Neutrophil (primary cell): ENCODE measurements around the gene PCNX3.
A peak's percentile ranks its signal among the peaks of the same experiment; 100 is the strongest.

ENCODE experiments used
- H3K27ac ChIP-seq: fragments of 200-600 bp; sonication (generic); 2 replicates; pipeline ENCODE4 v1.5.1; 2016; ENCODE audit warnings: mild to moderate bottlenecking, moderate library complexity
- H3K27me3 ChIP-seq: fragments of 200-600 bp; sonication (generic); 2 replicates; pipeline ENCODE4 v1.6.0; 2016; ENCODE audit warnings: mild to moderate bottlenecking
- H3K36me3 ChIP-seq: fragments of 200-600 bp; sonication (generic); 2 replicates; pipeline ENCODE4 v1.5.1; 2017
- H3K4me1 ChIP-seq, 2 experiments: fragments of 200-600 bp in 1 of 2; sonication (generic) in 1 of 2; 1 replicate in 1 of 2; 2 replicates in 1 of 2; pipeline versions ENCODE4 v1.5.1 to v1.6.1; 2013 to 2016; ENCODE audit warnings: low read depth in 1 of 2, low read length in 1 of 2, mild to moderate bottlenecking in 1 of 2, moderate library complexity in 1 of 2; ENCODE audit not compliant: control insufficient read depth in 1 of 2, insufficient read depth in 1 of 2
- H3K4me3 ChIP-seq, 2 experiments: fragments of 200-600 bp in 1 of 2; sonication (generic) in 1 of 2; 1 replicate in 1 of 2; 2 replicates in 1 of 2; pipeline ENCODE4 v1.5.1; 2013 to 2016; ENCODE audit warnings: low read depth in 1 of 2, low read length in 1 of 2, mild to moderate bottlenecking in 1 of 2, moderate library complexity in 1 of 2
- H3K9me3 ChIP-seq: fragments of 200-600 bp; sonication (generic); 2 replicates; pipeline ENCODE4 v1.5.1; 2016
- TF ChIP-seq, protein P1 (sequence below): fragments of 200-600 bp; sonication (generic); IDR thresholded peaks from 2 replicates; pipeline ENCODE4 v1.5.1; 2016; ENCODE audit warnings: antibody characterized with exemption

PCNX3 gene

DNA sequence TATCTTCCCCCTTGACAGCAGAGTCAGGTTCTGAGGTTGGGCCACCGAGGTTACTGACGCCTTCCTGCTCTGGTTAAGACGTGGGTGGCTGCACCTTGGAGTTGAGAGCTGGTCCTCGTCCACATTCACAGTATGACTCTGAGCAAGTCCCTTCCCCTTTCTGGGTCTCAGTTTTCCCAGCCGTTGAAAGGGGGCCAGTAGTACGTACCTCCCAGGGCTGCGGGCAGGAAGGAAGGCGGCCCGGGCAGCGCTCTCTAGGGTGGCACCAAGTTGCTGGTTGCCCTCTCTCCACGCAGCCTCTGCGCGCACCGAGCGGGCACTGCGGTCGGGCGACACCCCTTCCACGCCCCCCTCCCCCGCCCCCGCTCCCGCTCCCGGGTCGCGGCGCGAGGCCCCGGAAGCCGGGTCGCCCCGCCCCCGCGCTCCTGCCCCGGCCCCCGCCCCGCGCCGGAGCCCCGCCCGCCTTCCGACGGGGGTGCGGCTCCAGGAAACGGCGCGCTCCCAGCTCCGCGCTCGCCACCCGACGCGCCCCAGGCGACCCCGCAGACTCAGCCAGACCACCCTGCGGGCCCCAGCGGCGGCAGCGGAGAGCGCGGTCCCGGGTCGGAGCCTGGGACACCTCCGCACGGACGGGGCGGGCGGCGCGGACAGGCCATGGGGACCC lies 39.9 kb upstream of the PCNX3 start, which contains the start of gene EHBP1L1:
Gene EHBP1L1 (plus strand): TSS at position 486 of the 664 bp plus-strand sequence. CDS start 250 bp downstream, outside the sequence.
- Histone ChIP-seq H3K4me1 (peaks cover 74 to 77% of the 10 kb centered on the region in 2 experiments), H3K4me3 (peak within 1 kb of the TSS; percentile 76 to 99), H3K27ac (peak within 1 kb of the TSS; percentile 95), H3K27me3 (no peaks in the 10 kb centered on the region), H3K9me3 (no peaks in the 10 kb centered on the region), H3K36me3 (peaks cover 37% of the 10 kb centered on the region)
- TF ChIP-seq, protein P1, sequence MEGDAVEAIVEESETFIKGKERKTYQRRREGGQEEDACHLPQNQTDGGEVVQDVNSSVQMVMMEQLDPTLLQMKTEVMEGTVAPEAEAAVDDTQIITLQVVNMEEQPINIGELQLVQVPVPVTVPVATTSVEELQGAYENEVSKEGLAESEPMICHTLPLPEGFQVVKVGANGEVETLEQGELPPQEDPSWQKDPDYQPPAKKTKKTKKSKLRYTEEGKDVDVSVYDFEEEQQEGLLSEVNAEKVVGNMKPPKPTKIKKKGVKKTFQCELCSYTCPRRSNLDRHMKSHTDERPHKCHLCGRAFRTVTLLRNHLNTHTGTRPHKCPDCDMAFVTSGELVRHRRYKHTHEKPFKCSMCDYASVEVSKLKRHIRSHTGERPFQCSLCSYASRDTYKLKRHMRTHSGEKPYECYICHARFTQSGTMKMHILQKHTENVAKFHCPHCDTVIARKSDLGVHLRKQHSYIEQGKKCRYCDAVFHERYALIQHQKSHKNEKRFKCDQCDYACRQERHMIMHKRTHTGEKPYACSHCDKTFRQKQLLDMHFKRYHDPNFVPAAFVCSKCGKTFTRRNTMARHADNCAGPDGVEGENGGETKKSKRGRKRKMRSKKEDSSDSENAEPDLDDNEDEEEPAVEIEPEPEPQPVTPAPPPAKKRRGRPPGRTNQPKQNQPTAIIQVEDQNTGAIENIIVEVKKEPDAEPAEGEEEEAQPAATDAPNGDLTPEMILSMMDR = no peak

DNA sequence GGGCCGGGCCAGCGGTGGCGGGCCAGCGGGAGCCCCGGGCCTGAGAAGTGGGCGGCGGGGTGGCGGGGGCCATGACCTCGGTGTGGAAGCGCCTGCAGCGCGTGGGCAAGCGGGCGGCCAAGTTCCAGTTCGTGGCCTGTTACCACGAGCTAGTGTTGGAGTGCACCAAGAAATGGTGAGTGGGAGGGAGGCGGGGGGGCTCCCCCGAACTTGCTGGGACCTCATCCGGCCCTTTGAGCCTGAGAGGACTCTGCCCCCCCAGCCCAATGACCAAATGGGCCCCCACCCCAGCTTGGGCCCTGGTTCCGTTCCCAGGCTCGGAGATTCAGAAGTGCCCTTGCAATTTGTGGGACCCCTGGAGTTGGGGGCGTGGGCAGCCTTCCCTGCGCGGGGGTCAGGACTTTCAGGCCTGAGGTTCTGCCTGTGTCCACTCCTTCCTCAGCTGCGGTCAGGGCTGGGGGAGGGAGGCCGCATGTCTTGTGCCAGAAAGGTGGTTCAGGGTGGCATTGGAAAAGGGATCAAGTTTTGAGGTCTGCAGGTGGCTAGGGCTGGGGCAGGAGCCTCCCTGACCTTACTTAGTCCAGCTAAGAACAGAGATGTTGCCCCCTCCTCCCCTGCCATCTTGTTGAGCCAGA lies 39.2 kb upstream of the PCNX3 start:
- Histone ChIP-seq H3K9me3 (no peaks in the 10 kb centered on the region), H3K27ac (peak overlapping the region; percentile 95), H3K4me3 (peak overlapping the region; percentile 76 to 99), H3K36me3 (peaks cover 44% of the 10 kb centered on the region), H3K27me3 (no peaks in the 10 kb centered on the region), H3K4me1 (peaks cover 68 to 71% of the 10 kb centered on the region in 2 experiments)
- TF ChIP-seq, protein P1 = no peak

DNA sequence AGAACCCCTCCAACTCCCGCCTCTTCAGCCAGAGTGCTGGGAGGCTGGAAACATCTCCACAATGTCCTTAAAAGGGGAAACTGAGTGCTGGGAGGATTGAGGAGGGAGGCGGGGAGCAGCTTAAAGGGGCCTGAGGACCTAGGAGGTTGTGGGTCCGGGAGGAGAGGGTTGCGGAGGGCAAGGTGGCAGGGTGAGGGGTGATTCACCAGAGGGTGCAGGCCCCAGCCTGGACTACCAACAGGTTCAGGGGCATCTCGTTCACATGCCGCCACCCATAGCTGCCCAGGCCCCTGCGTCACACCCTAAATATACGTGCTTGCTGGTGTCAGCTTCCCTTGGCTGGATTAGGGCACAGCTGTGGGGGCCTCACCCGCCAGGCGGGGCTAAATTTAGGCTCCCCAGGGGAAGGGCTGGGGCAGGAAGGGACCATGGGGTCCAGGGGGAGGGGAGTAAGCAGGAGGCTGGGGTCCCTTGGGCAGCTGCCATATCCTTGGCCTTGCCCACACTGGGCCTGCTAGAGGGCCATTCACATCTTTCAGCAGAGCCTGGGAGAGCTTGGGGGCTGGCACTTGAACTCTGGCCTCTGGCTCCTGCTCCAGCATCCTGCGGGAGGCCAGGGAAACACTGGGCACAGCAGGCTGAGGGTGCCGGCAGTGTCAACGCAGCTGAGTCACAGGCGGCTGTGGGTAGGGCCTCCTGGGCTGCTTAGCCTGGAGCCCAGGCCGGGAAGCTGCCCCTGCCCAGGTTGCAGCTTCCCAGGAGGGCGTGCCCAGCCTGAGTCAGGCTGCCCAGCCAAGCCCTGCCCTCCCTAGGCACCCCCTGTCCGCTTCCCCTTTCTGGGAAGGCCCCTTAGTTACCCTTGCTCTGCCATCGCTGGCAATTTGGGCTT lies 38.5 kb upstream of the PCNX3 start:
- peak overlapping the region; percentile 76 to 99 for H3K4me3 ChIP-seq
- no peaks in the 10 kb centered on the region for H3K27me3 ChIP-seq
- peaks cover 60 to 63% of the 10 kb centered on the region in 2 experiments for H3K4me1 ChIP-seq
- TF ChIP-seq, protein P1 = no peak
- H3K27ac ChIP-seq = peak overlapping the region; percentile 95
- H3K36me3 ChIP-seq = peaks cover 52% of the 10 kb centered on the region
- no peaks in the 10 kb centered on the region for H3K9me3 ChIP-seq

DNA sequence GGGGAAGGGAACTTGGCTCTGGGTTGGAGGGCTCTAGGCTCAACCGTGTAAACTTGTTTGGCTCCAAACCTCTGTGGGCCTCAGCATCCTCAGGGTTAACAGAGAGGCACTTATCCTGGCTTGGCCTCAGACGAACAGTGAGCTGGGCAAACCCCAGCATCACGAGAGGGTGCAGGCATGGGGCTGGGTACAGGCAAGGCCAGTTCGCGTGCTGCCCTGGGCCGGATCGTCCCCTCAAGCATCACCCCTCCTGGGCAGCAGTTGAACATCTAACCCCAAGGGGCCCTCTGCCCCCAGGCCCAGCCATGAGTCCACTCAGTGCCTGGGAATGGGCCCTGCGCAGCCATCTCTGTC lies 37.8 kb upstream of the PCNX3 start:
- Histone ChIP-seq H3K9me3 (no peaks in the 10 kb centered on the region), H3K4me3 (peak overlapping the region; percentile 76 to 99), H3K27me3 (no peaks in the 10 kb centered on the region), H3K27ac (peak overlapping the region; percentile 95), H3K4me1 (peaks cover 58 to 63% of the 10 kb centered on the region in 2 experiments), H3K36me3 (peaks cover 56% of the 10 kb centered on the region)
- TF ChIP-seq, protein P1 = no peak

DNA sequence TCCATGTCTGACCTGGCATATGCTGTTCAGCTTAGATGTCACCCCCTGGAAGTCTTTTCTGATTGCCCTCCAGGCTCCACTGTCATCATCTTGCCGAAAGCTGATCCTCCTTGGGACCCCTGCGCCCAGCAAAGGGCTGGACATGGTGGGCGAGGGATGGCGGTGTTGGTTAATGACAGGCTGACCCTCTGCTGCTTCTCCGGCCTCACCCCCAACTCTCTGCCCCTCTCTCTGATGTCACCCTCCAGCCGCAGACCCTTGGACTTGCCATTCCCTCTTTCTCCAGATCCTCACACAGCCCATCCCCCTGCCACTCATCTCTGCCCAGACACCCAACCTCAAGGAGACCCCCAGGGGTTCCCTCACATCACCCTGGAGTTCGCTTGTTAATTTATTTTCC lies 37.4 kb upstream of the PCNX3 start:
- TF ChIP-seq, protein P1 = no peak
- no peaks in the 10 kb centered on the region for H3K27me3 ChIP-seq
- H3K4me3 ChIP-seq = peak overlapping the region; percentile 76 to 99
- H3K9me3 ChIP-seq = no peaks in the 10 kb centered on the region
- H3K27ac ChIP-seq = peak overlapping the region; percentile 95
- peaks cover 60% of the 10 kb centered on the region for H3K36me3 ChIP-seq
- peaks cover 55 to 60% of the 10 kb centered on the region in 2 experiments for H3K4me1 ChIP-seq
